ENCODE results near the gene OR2AE1.

DNA sequence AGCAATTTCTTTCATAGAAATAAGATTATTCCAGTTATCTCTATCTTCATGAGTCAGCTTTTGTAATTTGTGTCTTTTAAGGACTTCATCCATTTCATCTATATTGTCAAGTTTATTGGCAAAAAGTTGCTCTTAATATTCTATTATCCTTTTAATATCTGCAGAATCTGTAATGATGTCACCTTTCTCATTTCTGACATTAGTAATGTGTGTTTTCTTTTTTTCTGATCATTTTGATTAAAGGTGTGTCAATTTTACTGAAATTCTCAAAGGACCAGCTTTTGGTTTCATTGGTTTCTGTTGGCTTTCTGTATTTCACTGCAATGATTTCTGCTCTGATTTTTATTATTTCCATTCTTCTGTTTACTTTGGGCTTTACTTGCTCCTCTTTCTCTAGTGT is 17.9 kb upstream of the OR2AE1 start:
- TF ChIP-seq, protein P1, sequence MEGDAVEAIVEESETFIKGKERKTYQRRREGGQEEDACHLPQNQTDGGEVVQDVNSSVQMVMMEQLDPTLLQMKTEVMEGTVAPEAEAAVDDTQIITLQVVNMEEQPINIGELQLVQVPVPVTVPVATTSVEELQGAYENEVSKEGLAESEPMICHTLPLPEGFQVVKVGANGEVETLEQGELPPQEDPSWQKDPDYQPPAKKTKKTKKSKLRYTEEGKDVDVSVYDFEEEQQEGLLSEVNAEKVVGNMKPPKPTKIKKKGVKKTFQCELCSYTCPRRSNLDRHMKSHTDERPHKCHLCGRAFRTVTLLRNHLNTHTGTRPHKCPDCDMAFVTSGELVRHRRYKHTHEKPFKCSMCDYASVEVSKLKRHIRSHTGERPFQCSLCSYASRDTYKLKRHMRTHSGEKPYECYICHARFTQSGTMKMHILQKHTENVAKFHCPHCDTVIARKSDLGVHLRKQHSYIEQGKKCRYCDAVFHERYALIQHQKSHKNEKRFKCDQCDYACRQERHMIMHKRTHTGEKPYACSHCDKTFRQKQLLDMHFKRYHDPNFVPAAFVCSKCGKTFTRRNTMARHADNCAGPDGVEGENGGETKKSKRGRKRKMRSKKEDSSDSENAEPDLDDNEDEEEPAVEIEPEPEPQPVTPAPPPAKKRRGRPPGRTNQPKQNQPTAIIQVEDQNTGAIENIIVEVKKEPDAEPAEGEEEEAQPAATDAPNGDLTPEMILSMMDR (IDR thresholded peaks at IDR 0.05): no peak
- TF ChIP-seq POLR2A (IDR thresholded peaks at IDR 0.05) (no peak), EP300 (IDR thresholded peaks at IDR 0.05) (no peak)

Measured in ovary (tissue), 3 donors.